ENCODE measurements around the gene MGMT.

MGMT gene

DNA sequence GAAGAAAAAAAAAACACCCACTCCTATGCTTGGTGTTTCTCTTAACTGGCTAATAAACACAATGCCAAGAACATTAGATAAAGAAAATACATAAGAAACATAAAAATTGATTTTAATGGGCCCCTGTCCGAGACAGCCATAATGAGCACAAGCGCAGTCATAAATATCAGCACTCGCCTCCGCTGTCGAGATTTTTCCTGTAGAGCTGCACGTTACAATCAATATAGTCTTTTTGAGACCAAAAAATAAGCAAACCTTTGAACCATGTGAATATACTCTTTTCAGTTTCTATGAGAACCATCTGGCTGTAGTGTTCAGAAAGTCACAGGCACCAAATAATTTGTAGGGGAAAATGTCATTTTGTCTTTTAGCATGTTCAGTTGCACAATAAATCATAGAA, 70.1 kb downstream of the MGMT start:
- no peaks in the 10 kb centered on the region for H3K27me3 ChIP-seq (ENCODE audit: insufficient read depth, low read length, poor library complexity)
- no peak overlapping the region for H3K4me2 ChIP-seq (ENCODE audit: insufficient read depth, low read length)
- TF ChIP-seq, protein P1, sequence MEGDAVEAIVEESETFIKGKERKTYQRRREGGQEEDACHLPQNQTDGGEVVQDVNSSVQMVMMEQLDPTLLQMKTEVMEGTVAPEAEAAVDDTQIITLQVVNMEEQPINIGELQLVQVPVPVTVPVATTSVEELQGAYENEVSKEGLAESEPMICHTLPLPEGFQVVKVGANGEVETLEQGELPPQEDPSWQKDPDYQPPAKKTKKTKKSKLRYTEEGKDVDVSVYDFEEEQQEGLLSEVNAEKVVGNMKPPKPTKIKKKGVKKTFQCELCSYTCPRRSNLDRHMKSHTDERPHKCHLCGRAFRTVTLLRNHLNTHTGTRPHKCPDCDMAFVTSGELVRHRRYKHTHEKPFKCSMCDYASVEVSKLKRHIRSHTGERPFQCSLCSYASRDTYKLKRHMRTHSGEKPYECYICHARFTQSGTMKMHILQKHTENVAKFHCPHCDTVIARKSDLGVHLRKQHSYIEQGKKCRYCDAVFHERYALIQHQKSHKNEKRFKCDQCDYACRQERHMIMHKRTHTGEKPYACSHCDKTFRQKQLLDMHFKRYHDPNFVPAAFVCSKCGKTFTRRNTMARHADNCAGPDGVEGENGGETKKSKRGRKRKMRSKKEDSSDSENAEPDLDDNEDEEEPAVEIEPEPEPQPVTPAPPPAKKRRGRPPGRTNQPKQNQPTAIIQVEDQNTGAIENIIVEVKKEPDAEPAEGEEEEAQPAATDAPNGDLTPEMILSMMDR (IDR thresholded peaks at IDR 0.05; ENCODE audit: borderline replicate concordance, extremely low read depth, low read length, poor library complexity, severe bottlenecking): no peak
- no peak for TF ChIP-seq EZH2 (IDR thresholded peaks at IDR 0.05; ENCODE audit: borderline replicate concordance, low read depth, low read length, severe bottlenecking)
- H4K20me1 ChIP-seq (ENCODE audit: insufficient read depth, low read length): peaks cover 32% of the 10 kb centered on the region
- H3K27ac ChIP-seq (ENCODE audit: low read length): no peak overlapping the region
- H3K9ac ChIP-seq (ENCODE audit: low read depth, low read length): no peak overlapping the region
- no peaks in the 10 kb centered on the region for H3K9me3 ChIP-seq (ENCODE audit: insufficient read depth, low read length, severe bottlenecking)
- H2AFZ ChIP-seq (ENCODE audit: low read depth, low read length): no peak overlapping the region
- peaks cover 30% of the 10 kb centered on the region for H3K79me2 ChIP-seq (ENCODE audit: insufficient read depth, low read length)
- peaks cover 12% of the 10 kb centered on the region for H3K36me3 ChIP-seq (ENCODE audit: insufficient read depth, low read length)
- no peak overlapping the region for H3K4me3 ChIP-seq (ENCODE audit: low read depth in 1 of 2, low read length in 2 of 2)
- DNase-seq: no peak
- no peak for ATAC-seq (ENCODE audit: insufficient read depth, low read depth)
- peaks cover 14% of the 10 kb centered on the region for H3K4me1 ChIP-seq (ENCODE audit: insufficient read depth, low read length)

DNA sequence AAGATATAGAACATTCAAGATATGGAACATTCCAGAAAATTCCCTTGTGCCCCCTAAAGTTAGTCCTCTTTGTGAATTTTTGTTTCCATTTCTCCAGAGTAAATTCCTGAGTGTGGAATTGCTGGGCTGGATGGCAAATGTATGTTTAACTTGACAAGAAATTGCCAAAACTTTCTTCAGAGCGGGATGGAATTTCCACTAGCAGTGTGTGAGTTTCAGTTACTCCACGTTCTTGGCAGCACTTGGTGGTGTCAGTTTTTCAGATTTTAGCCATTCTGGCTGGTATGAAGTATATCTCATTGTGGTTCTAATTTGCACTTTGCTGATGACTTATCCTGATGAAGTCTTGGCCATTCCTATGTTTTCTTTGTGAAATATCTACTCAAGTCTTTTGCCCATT, 71.2 kb downstream of the MGMT start:
- H3K4me2 ChIP-seq (ENCODE audit: insufficient read depth, low read length): no peak overlapping the region
- H3K4me3 ChIP-seq (ENCODE audit: low read depth in 1 of 2, low read length in 2 of 2): no peak overlapping the region
- TF ChIP-seq, protein P1 (IDR thresholded peaks at IDR 0.05; ENCODE audit: borderline replicate concordance, extremely low read depth, low read length, poor library complexity, severe bottlenecking): no peak
- no peak for TF ChIP-seq EZH2 (IDR thresholded peaks at IDR 0.05; ENCODE audit: borderline replicate concordance, low read depth, low read length, severe bottlenecking)
- ATAC-seq (ENCODE audit: insufficient read depth, low read depth) (no peak), DNase-seq (no peak)
- H3K27me3 ChIP-seq (ENCODE audit: insufficient read depth, low read length, poor library complexity): no peaks in the 10 kb centered on the region
- H3K9me3 ChIP-seq (ENCODE audit: insufficient read depth, low read length, severe bottlenecking): no peaks in the 10 kb centered on the region
- H4K20me1 ChIP-seq (ENCODE audit: insufficient read depth, low read length): peaks cover 29% of the 10 kb centered on the region
- no peak overlapping the region for H2AFZ ChIP-seq (ENCODE audit: low read depth, low read length)
- no peak overlapping the region for H3K27ac ChIP-seq (ENCODE audit: low read length)
- H3K4me1 ChIP-seq (ENCODE audit: insufficient read depth, low read length): peaks cover 3% of the 10 kb centered on the region
- no peak overlapping the region for H3K9ac ChIP-seq (ENCODE audit: low read depth, low read length)
- H3K79me2 ChIP-seq (ENCODE audit: insufficient read depth, low read length): peaks cover 22% of the 10 kb centered on the region
- H3K36me3 ChIP-seq (ENCODE audit: insufficient read depth, low read length): peaks cover 15% of the 10 kb centered on the region

- no peak overlapping the region for H3K27ac ChIP-seq (ENCODE audit: low read length)
- peaks cover 13% of the 10 kb centered on the region for H3K36me3 ChIP-seq (ENCODE audit: insufficient read depth, low read length)
- H3K4me1 ChIP-seq (ENCODE audit: insufficient read depth, low read length): no peaks in the 10 kb centered on the region
- H3K4me2 ChIP-seq (ENCODE audit: insufficient read depth, low read length): no peak overlapping the region
- H3K79me2 ChIP-seq (ENCODE audit: insufficient read depth, low read length): no peaks in the 10 kb centered on the region; the same call in 1 of the 2 replicates
- H2AFZ ChIP-seq (ENCODE audit: low read depth, low read length): no peak overlapping the region
- no peak for DNase-seq
- no peak overlapping the region for H3K4me3 ChIP-seq (ENCODE audit: low read depth in 1 of 2, low read length in 2 of 2)
- no peaks in the 10 kb centered on the region for H3K27me3 ChIP-seq (ENCODE audit: insufficient read depth, low read length, poor library complexity)
- ATAC-seq (ENCODE audit: insufficient read depth, low read depth): no peak
- H3K9me3 ChIP-seq (ENCODE audit: insufficient read depth, low read length, severe bottlenecking): no peaks in the 10 kb centered on the region
- TF ChIP-seq, protein P1 (IDR thresholded peaks at IDR 0.05; ENCODE audit: borderline replicate concordance, extremely low read depth, low read length, poor library complexity, severe bottlenecking): no peak
- no peak for TF ChIP-seq EZH2 (IDR thresholded peaks at IDR 0.05; ENCODE audit: borderline replicate concordance, low read depth, low read length, severe bottlenecking)
- no peak overlapping the region for H3K9ac ChIP-seq (ENCODE audit: low read depth, low read length)
- peaks cover 7% of the 10 kb centered on the region for H4K20me1 ChIP-seq (ENCODE audit: insufficient read depth, low read length)
These were observed 74.2 kb downstream of the MGMT start for GRCh38 chr10:129541200-129541599.
